ENCODE results near the gene CTNNA3. TPM values are rescaled to one million over a fixed set of nuclear protein-coding genes. Genes with fewer than 3 reads are reported as not detected.

Gene CTNNA3
- total RNA-seq, 2 donors from 2014 or later: 1.6 TPM; not detected in 1

DNA sequence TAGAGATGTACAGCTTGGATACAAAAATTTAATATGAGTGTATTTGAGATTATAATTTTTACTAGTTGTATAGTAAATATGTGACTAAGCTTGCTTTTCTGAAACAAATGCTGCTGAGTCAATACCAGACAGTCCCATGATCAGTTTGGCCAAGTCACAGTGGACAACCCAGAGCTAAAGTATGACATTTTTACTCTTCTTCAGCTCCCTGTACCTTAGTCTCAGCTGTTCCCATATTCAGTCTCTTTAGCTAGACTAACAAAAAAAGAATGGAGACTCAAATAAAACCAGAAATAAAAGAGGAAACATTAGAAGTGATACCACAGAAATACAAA is 189.3 kb downstream of the CTNNA3 start:
- Mint-ChIP-seq H3K4me3 (no peak overlapping the region), H3K27me3 (no peaks in the 10 kb centered on the region), H3K4me1 (no peaks in the 10 kb centered on the region), H3K27ac (no peak overlapping the region), H3K36me3 (ENCODE audit: low read depth) (no peaks in the 10 kb centered on the region)
- H3K9me3 ChIP-seq (ENCODE audit: control insufficient read depth, low read length, poor library complexity, severe bottlenecking): no peaks in the 10 kb centered on the region
- ATAC-seq (no peak), DNase-seq (no peak)

DNA sequence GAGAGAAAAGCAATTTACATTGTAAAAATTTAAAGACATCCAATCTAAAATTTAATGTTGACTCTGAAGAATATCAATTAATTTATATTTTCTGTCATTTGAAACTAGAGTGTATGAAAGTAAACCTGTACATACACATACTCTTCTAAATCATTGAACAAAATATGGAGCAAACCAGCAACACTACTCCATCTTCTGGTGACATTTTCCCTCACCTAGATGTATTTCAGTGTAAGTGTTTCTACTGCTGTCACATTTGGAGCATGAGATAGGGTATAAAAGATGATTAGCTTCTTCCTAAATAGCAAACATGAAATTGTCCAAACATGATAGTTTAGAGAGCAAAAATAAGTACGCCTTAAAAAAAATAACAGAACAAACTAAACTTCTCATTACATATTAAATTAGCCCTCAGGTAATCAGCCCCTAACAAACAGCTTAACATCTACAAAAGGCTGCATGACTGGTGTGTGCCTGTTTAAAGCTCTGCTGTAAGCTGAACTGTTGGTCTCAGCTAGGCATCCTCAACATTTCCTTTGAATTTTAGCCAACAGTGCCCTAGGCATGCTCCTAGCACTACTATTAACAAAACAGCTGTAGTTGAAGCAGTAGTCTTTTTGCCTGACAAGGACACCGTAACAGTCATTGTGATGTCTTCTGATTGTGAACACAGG is 189.8 kb downstream of the CTNNA3 start:
- Mint-ChIP-seq H3K4me3 (no peak overlapping the region), H3K36me3 (ENCODE audit: low read depth) (peaks cover 2% of the 10 kb centered on the region), H3K27ac (no peak overlapping the region), H3K4me1 (no peaks in the 10 kb centered on the region), H3K27me3 (no peaks in the 10 kb centered on the region)
- ATAC-seq (no peak), DNase-seq (no peak)
- no peaks in the 10 kb centered on the region for H3K9me3 ChIP-seq (ENCODE audit: control insufficient read depth, low read length, poor library complexity, severe bottlenecking)

GRCh38 chr10:67492317-67493019 is 203.5 kb downstream of the CTNNA3 start:
- ATAC-seq (no peak), DNase-seq (no peak)
- Mint-ChIP-seq H3K27me3 (peaks cover under 1% of the 10 kb centered on the region), H3K27ac (no peak overlapping the region), H3K4me1 (peaks cover 2% of the 10 kb centered on the region), H3K4me3 (no peak overlapping the region), H3K36me3 (ENCODE audit: low read depth) (no peaks in the 10 kb centered on the region)
- H3K9me3 ChIP-seq (ENCODE audit: control insufficient read depth, low read length, poor library complexity, severe bottlenecking): no peaks in the 10 kb centered on the region

GRCh38 chr10:67487906-67488619 is 207.9 kb downstream of the CTNNA3 start:
- ATAC-seq: no peak
- Mint-ChIP-seq H3K4me1 (peaks cover 3% of the 10 kb centered on the region), H3K36me3 (ENCODE audit: low read depth) (no peaks in the 10 kb centered on the region), H3K27ac (no peak overlapping the region), H3K27me3 (peaks cover 7% of the 10 kb centered on the region), H3K4me3 (no peak overlapping the region)
- H3K9me3 ChIP-seq (ENCODE audit: control insufficient read depth, low read length, poor library complexity, severe bottlenecking): no peaks in the 10 kb centered on the region
- no peak for DNase-seq

GRCh38 chr10:67487199-67487598 is 208.8 kb downstream of the CTNNA3 start:
- ATAC-seq (no peak), DNase-seq (no peak)
- no peaks in the 10 kb centered on the region for H3K9me3 ChIP-seq (ENCODE audit: control insufficient read depth, low read length, poor library complexity, severe bottlenecking)
- H3K27me3 Mint-ChIP-seq: peaks cover 7% of the 10 kb centered on the region
- H3K27ac Mint-ChIP-seq: no peak overlapping the region
- H3K4me1 Mint-ChIP-seq: peaks cover 3% of the 10 kb centered on the region
- no peaks in the 10 kb centered on the region for H3K36me3 Mint-ChIP-seq (ENCODE audit: low read depth)
- no peak overlapping the region for H3K4me3 Mint-ChIP-seq

DNA sequence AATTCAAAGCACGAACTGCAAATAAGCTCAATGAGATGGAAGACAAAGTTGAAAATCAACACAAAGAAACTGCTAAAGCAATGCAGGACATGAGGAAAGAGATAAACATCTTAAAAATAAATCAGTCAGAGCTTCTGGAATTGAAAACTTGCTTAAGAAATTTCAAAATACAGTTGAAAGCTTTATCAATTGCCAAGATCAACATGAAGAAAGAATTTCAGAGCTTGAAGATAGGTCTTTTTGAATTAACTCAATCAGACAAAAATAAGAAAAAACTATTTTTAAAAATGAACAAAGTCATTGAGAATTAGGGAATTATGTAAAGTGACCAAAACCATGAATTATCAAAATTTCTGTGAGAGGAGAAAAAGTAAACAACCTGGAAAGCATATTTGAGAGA is 218.1 kb downstream of the CTNNA3 start:
- Mint-ChIP-seq H3K4me3 (no peak overlapping the region), H3K36me3 (ENCODE audit: low read depth) (no peaks in the 10 kb centered on the region), H3K27me3 (no peaks in the 10 kb centered on the region), H3K27ac (no peak overlapping the region), H3K4me1 (no peaks in the 10 kb centered on the region)
- ATAC-seq: no peak
- no peak for DNase-seq
- H3K9me3 ChIP-seq (ENCODE audit: control insufficient read depth, low read length, poor library complexity, severe bottlenecking): no peaks in the 10 kb centered on the region

GRCh38 chr10:67476201-67476600 is 219.8 kb downstream of the CTNNA3 start:
- no peaks in the 10 kb centered on the region for H3K9me3 ChIP-seq (ENCODE audit: control insufficient read depth, low read length, poor library complexity, severe bottlenecking)
- Mint-ChIP-seq H3K36me3 (ENCODE audit: low read depth) (no peaks in the 10 kb centered on the region), H3K27me3 (no peaks in the 10 kb centered on the region), H3K4me1 (peaks cover 2% of the 10 kb centered on the region), H3K27ac (no peak overlapping the region), H3K4me3 (no peak overlapping the region)
- ATAC-seq: no peak
- DNase-seq: no peak

- Mint-ChIP-seq H3K36me3 (ENCODE audit: low read depth) (no peaks in the 10 kb centered on the region), H3K27ac (no peak overlapping the region), H3K27me3 (no peaks in the 10 kb centered on the region), H3K4me3 (no peak overlapping the region), H3K4me1 (peaks cover 2% of the 10 kb centered on the region)
- H3K9me3 ChIP-seq (ENCODE audit: control insufficient read depth, low read length, poor library complexity, severe bottlenecking): no peaks in the 10 kb centered on the region
- ATAC-seq: no peak
- DNase-seq: no peak
Measured at GRCh38 chr10:67473850-67474633, 222.0 kb downstream of the CTNNA3 start.

GRCh38 chr10:67471022-67471421 is 225.0 kb downstream of the CTNNA3 start:
- no peaks in the 10 kb centered on the region for H3K27me3 Mint-ChIP-seq
- H3K4me3 Mint-ChIP-seq: no peak overlapping the region
- H3K36me3 Mint-ChIP-seq (ENCODE audit: low read depth): no peaks in the 10 kb centered on the region
- peaks cover 2% of the 10 kb centered on the region for H3K4me1 Mint-ChIP-seq
- no peaks in the 10 kb centered on the region for H3K9me3 ChIP-seq (ENCODE audit: control insufficient read depth, low read length, poor library complexity, severe bottlenecking)
- ATAC-seq (no peak), DNase-seq (no peak)
- no peak overlapping the region for H3K27ac Mint-ChIP-seq

DNA sequence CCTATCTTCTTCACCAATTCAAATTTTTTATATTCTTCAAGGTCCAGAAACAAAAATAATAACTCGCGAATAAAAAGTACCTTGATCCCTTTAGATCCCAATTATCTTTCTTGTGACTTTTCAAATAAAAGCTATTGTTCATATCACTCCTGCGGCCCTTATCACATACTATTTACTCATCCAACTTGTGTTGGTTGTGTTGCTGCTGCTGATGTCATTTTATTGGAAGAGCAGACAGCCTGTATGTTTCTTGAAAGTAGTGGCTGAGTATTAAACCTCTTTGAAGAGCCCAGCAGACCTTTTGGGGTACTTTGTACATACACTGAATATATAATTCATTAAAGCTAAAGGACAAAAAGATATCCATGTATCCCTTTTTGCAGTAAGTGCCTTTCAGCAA is 231.7 kb downstream of the CTNNA3 start:
- H3K9me3 ChIP-seq (ENCODE audit: control insufficient read depth, low read length, poor library complexity, severe bottlenecking): no peaks in the 10 kb centered on the region
- H3K27ac Mint-ChIP-seq: no peak overlapping the region
- no peak overlapping the region for H3K4me3 Mint-ChIP-seq
- H3K4me1 Mint-ChIP-seq: peaks cover 3% of the 10 kb centered on the region
- H3K36me3 Mint-ChIP-seq (ENCODE audit: low read depth): no peaks in the 10 kb centered on the region
- no peak for DNase-seq
- no peak for ATAC-seq
- H3K27me3 Mint-ChIP-seq: peaks cover 7% of the 10 kb centered on the region

- ATAC-seq (no peak), DNase-seq (no peak)
- Mint-ChIP-seq H3K27ac (no peak overlapping the region), H3K4me3 (no peak overlapping the region), H3K36me3 (ENCODE audit: low read depth) (no peaks in the 10 kb centered on the region), H3K4me1 (no peaks in the 10 kb centered on the region), H3K27me3 (no peaks in the 10 kb centered on the region)
- peaks cover 3% of the 10 kb centered on the region for H3K9me3 ChIP-seq (ENCODE audit: control insufficient read depth, low read length, poor library complexity, severe bottlenecking)
Measured at GRCh38 chr10:67452892-67453291, 243.1 kb downstream of the CTNNA3 start.

GRCh38 chr10:67438605-67439304 is 257.2 kb downstream of the CTNNA3 start:
- Mint-ChIP-seq H3K27me3 (no peaks in the 10 kb centered on the region), H3K36me3 (ENCODE audit: low read depth) (no peaks in the 10 kb centered on the region), H3K27ac (no peak overlapping the region), H3K4me1 (no peaks in the 10 kb centered on the region), H3K4me3 (no peak overlapping the region)
- no peak for ATAC-seq
- peaks cover 3% of the 10 kb centered on the region for H3K9me3 ChIP-seq (ENCODE audit: control insufficient read depth, low read length, poor library complexity, severe bottlenecking)
- no peak for DNase-seq

DNA sequence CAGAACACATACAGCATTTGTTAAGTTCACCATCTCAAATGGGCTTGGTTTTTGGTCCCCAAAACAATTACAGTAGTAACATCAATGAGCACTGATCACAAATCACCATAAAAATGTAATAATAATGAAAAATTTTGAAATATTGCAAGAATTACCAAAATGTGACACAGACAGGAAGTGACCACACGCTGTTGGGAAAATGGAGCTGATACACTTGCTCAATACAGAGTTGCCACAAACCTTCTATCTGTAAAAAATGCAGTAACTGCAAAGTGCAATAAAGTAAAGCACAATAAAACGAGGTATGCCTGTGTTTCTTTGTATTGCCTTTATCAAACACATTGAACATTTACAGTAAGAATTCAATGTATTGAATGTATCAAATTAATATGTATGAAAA is 262.7 kb downstream of the CTNNA3 start:
- Mint-ChIP-seq H3K27ac (no peak overlapping the region), H3K4me3 (no peak overlapping the region), H3K36me3 (ENCODE audit: low read depth) (no peaks in the 10 kb centered on the region), H3K4me1 (no peaks in the 10 kb centered on the region), H3K27me3 (no peaks in the 10 kb centered on the region)
- DNase-seq (no peak), ATAC-seq (no peak)
- no peaks in the 10 kb centered on the region for H3K9me3 ChIP-seq (ENCODE audit: control insufficient read depth, low read length, poor library complexity, severe bottlenecking)

Data from T-helper 17 cell (primary cell).